ENCODE measurements around the gene RBM20.

DNA sequence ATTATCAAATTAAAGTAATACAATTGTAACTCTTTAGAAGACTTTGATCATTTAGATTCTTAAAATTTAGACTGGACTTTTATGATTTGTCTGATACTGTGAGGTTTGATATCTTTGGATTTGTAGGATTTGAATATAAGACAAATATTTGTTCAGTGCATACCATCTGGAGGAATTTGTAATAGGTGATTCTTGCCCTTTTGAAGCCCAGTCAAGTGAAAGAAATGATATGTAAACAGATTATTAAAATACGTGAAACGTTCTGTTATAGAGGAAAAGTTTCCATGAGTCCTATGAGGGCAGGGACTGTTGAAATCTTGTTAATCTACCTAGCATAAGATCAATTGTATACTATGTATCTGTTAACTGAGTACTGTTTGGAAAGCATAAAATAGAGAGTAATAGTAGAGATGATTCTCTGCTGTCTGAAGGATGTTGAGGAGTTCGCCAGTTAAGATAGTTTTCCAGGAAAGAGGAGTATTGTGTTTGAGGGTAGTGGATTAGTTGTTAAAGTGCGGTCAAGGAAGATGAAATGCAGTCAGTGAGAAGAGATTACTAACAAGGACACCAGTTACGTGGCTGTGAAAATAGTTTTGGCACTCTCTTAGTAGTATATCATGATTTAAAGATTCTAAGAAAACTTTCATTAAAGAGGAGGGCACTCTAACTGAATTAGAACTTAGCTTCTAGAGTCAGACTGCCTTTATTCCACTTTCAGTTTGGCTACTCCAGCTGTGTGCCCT is 242.0 kb downstream of the RBM20 start:
- TF ChIP-seq, protein P1, sequence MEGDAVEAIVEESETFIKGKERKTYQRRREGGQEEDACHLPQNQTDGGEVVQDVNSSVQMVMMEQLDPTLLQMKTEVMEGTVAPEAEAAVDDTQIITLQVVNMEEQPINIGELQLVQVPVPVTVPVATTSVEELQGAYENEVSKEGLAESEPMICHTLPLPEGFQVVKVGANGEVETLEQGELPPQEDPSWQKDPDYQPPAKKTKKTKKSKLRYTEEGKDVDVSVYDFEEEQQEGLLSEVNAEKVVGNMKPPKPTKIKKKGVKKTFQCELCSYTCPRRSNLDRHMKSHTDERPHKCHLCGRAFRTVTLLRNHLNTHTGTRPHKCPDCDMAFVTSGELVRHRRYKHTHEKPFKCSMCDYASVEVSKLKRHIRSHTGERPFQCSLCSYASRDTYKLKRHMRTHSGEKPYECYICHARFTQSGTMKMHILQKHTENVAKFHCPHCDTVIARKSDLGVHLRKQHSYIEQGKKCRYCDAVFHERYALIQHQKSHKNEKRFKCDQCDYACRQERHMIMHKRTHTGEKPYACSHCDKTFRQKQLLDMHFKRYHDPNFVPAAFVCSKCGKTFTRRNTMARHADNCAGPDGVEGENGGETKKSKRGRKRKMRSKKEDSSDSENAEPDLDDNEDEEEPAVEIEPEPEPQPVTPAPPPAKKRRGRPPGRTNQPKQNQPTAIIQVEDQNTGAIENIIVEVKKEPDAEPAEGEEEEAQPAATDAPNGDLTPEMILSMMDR (IDR thresholded peaks at IDR 0.05) = no peak
- no peak for TF ChIP-seq POLR2A (IDR thresholded peaks at IDR 0.05)
- no peak for TF ChIP-seq POLR2AphosphoS5 (IDR thresholded peaks at IDR 0.05)
- no peak for TF ChIP-seq EP300 (IDR thresholded peaks at IDR 0.05)

All from sigmoid colon (tissue), 4 donors.